ENCODE measurements around the gene ZMIZ2. TPM values are rescaled to one million over a fixed set of nuclear protein-coding genes. Genes with fewer than 3 reads are reported as not detected.

ZMIZ2 gene
- total and polyA plus RNA-seq, 4 donors = 4.4 to 11.6 (median 7.7) TPM

- no peaks in the 10 kb centered on the region for H3K9me3 ChIP-seq (ENCODE audit: control insufficient read depth in 4 of 4, low read length in 3 of 4)
- H3K27ac ChIP-seq (ENCODE audit: low read depth in 1 of 2, low read length in 2 of 2) = no peak overlapping the region
- TF ChIP-seq YY1 (IDR thresholded peaks at IDR 0.05) (no peak), HNF4A (conservative IDR thresholded peaks at IDR 0.05) (no peak), GABPA (IDR thresholded peaks at IDR 0.05 in 1 of 2, conservative IDR thresholded peaks at IDR 0.05 in 1 of 2) (no peak), ZBTB33 (IDR thresholded peaks at IDR 0.05) (no peak), FOXA2 (IDR thresholded peaks at IDR 0.05) (no peak), RXRA (IDR thresholded peaks at IDR 0.05) (no peak)
- no peak for DNase-seq (ENCODE audit: low spot score)
- no peaks in the 10 kb centered on the region for H3K36me3 ChIP-seq (ENCODE audit: control insufficient read depth in 4 of 4, insufficient read depth in 3 of 4, low read depth in 1 of 4, low read length in 3 of 4)
- no peaks in the 10 kb centered on the region for H3K27me3 ChIP-seq (ENCODE audit: control insufficient read depth in 4 of 4, insufficient read depth in 4 of 4, low read length in 3 of 4)
- WGBS = 74% methylated on average over 5 of the region's 5 CpGs
- H3K4me1 ChIP-seq (ENCODE audit: control insufficient read depth in 4 of 4, insufficient read depth in 4 of 4, low read length in 3 of 4) = no peaks in the 10 kb centered on the region
- H3K9ac ChIP-seq (ENCODE audit: low read depth in 1 of 2, low read length in 2 of 2) = no peak overlapping the region
- H3K4me3 ChIP-seq (ENCODE audit: low read depth in 1 of 3, low read length in 3 of 3) = no peak overlapping the region
Measured at GRCh38 chr7:44733708-44734481, 14.8 kb upstream of the ZMIZ2 start.

GRCh38 chr7:44735403-44736165 lies 13.1 kb upstream of the ZMIZ2 start:
- 88% methylated on average over 5 of the region's 5 CpGs for WGBS
- no peaks in the 10 kb centered on the region for H3K4me1 ChIP-seq (ENCODE audit: control insufficient read depth in 4 of 4, insufficient read depth in 4 of 4, low read length in 3 of 4)
- no peak overlapping the region for H3K4me3 ChIP-seq (ENCODE audit: low read depth in 1 of 3, low read length in 3 of 3)
- TF ChIP-seq JUND (IDR thresholded peaks at IDR 0.05) = no peak
- TF ChIP-seq RAD21 (IDR thresholded peaks at IDR 0.05) = no peak
- TF ChIP-seq ATF3 (IDR thresholded peaks at IDR 0.05) = no peak
- no peak for TF ChIP-seq TAF1 (conservative IDR thresholded peaks at IDR 0.05)
- no peak for TF ChIP-seq GABPA (IDR thresholded peaks at IDR 0.05 in 1 of 2, conservative IDR thresholded peaks at IDR 0.05 in 1 of 2)
- TF ChIP-seq HNF4G (IDR thresholded peaks at IDR 0.05) = no peak
- TF ChIP-seq RXRA (IDR thresholded peaks at IDR 0.05) = no peak
- TF ChIP-seq HNF4A (conservative IDR thresholded peaks at IDR 0.05) = no peak
- TF ChIP-seq NR2F2 (IDR thresholded peaks at IDR 0.05) = no peak
- TF ChIP-seq MAX (IDR thresholded peaks at IDR 0.05) = no peak
- TF ChIP-seq ZBTB33 (IDR thresholded peaks at IDR 0.05) = no peak
- no peak for TF ChIP-seq CTCF (IDR thresholded peaks at IDR 0.05; ENCODE audit: low read depth, low read length, missing input control)
- TF ChIP-seq REST (IDR thresholded peaks at IDR 0.05) = no peak
- no peak for TF ChIP-seq EGR1 (IDR thresholded peaks at IDR 0.05; ENCODE audit: low read depth in 2 of 2)
- no peak for TF ChIP-seq FOXA2 (IDR thresholded peaks at IDR 0.05)
- H3K27ac ChIP-seq (ENCODE audit: low read depth in 1 of 2, low read length in 2 of 2) = no peak overlapping the region
- H3K36me3 ChIP-seq (ENCODE audit: control insufficient read depth in 4 of 4, insufficient read depth in 3 of 4, low read depth in 1 of 4, low read length in 3 of 4) = no peaks in the 10 kb centered on the region
- no peak for DNase-seq (ENCODE audit: low spot score)
- no peaks in the 10 kb centered on the region for H3K27me3 ChIP-seq (ENCODE audit: control insufficient read depth in 4 of 4, insufficient read depth in 4 of 4, low read length in 3 of 4)
- H3K9me3 ChIP-seq (ENCODE audit: control insufficient read depth in 4 of 4, low read length in 3 of 4) = no peaks in the 10 kb centered on the region
- H3K9ac ChIP-seq (ENCODE audit: low read depth in 1 of 2, low read length in 2 of 2) = no peak overlapping the region
